ENCODE measurements around the gene PLEKHG3. TPM values are rescaled to one million over a fixed set of nuclear protein-coding genes. Genes with fewer than 3 reads are reported as not detected.

Gene PLEKHG3
- total RNA-seq, 3 donors from 2014 or later, result 1.1 to 6.7 (median 3.7) TPM

DNA sequence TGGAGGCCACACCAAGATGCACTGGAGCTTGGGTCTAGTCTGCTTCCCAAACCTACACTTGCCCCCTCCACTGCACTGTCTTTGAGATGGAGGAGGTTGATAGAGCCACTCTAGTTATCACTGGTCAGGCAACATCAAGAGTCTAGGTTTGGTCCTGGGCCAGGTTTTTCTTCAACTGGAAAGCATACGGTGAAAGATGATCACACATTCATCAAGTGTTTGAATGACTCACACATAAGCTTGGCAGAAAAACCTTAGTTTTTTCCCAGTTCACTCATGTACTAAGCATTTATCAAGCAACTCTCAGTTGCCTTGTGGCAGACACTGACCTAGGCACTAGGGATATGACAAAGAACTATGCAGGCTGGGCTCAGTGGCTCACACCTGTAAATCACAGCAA is 84.5 kb downstream of the PLEKHG3 start:
- H3K4me1 Mint-ChIP-seq (ENCODE audit: low read depth), result no peaks in the 10 kb centered on the region
- no peak for DNase-seq
- no peaks in the 10 kb centered on the region for H3K27me3 Mint-ChIP-seq (ENCODE audit: low read depth)
- H3K9me3 Mint-ChIP-seq, result no peaks in the 10 kb centered on the region
- H3K4me3 Mint-ChIP-seq, result no peak overlapping the region
- no peaks in the 10 kb centered on the region for H3K36me3 Mint-ChIP-seq (ENCODE audit: insufficient read depth)
- no peak for ATAC-seq

DNA sequence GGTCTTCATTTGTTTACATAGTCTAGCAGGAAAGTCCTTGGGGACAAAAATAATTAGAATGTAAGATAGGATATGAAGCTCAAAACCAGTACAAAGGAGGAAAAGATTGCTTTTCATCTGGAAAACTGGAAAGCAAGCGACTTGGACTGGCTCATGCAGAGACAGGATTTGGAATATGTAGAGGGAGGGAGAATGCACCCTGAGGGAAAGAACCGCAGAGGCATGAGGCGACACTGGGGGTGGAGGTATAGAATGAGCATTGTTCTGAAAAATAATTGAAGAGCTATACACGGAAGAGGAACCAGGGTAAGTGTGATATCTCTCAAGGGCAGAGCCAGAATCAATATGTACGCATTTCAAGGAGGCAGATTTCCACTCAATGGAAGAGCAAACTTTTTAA is 85.5 kb downstream of the PLEKHG3 start:
- H3K4me1 Mint-ChIP-seq (ENCODE audit: low read depth), result no peaks in the 10 kb centered on the region
- H3K9me3 Mint-ChIP-seq, result no peaks in the 10 kb centered on the region
- H3K4me3 Mint-ChIP-seq, result no peak overlapping the region
- no peaks in the 10 kb centered on the region for H3K36me3 Mint-ChIP-seq (ENCODE audit: insufficient read depth)
- ATAC-seq (no peak), DNase-seq (no peak)
- peaks cover 1% of the 10 kb centered on the region for H3K27me3 Mint-ChIP-seq (ENCODE audit: low read depth)

DNA sequence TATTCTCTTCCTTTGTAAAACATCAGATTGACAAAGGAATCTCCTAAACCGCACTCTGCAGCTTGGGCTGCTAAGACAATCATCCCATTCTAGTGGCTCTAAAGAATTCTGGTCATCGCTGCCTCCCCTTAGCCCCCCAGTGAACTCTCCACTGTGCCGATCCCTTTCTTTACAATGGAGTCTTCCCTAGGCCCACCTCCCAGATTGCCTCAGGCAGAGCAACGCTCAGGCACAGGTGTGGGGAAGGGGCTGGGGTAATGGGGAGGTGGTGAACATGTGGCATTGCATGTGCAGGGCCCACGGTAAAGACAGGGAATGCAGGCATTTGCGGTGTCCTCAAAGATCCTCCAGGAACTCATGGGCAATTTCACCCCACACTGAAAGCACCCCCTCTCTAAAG is 86.3 kb downstream of the PLEKHG3 start:
- Mint-ChIP-seq H3K4me1 (ENCODE audit: low read depth) (no peaks in the 10 kb centered on the region), H3K9me3 (no peaks in the 10 kb centered on the region), H3K27me3 (ENCODE audit: low read depth) (peaks cover 2% of the 10 kb centered on the region), H3K4me3 (no peak overlapping the region), H3K36me3 (ENCODE audit: insufficient read depth) (no peaks in the 10 kb centered on the region)
- DNase-seq (no peak), ATAC-seq (no peak)

DNA sequence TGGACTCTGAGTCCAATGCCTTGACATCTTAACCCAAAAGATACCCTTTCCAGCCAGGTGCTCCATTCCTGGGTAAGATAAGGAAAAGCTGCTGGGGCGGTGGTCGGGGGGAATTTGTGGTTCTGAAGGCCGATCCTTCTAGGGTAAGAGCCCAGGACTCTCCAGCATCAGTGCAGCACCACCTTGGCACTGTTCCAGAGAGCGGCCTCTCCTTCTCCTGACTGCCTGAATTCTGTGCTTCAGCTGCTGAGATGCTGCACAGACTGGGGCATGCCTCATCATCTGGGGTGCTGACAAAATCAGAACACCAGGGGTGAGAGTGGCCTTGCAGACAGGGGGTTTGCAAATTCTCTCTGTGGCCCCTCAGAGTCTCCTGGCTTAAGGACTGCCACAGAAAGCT is 88.0 kb downstream of the PLEKHG3 start:
- Mint-ChIP-seq H3K36me3 (ENCODE audit: insufficient read depth) (no peaks in the 10 kb centered on the region), H3K9me3 (no peaks in the 10 kb centered on the region), H3K27me3 (ENCODE audit: low read depth) (peaks cover 3% of the 10 kb centered on the region), H3K4me1 (ENCODE audit: low read depth) (no peaks in the 10 kb centered on the region), H3K4me3 (no peak overlapping the region)
- no peak for ATAC-seq
- DNase-seq, result no peak

DNA sequence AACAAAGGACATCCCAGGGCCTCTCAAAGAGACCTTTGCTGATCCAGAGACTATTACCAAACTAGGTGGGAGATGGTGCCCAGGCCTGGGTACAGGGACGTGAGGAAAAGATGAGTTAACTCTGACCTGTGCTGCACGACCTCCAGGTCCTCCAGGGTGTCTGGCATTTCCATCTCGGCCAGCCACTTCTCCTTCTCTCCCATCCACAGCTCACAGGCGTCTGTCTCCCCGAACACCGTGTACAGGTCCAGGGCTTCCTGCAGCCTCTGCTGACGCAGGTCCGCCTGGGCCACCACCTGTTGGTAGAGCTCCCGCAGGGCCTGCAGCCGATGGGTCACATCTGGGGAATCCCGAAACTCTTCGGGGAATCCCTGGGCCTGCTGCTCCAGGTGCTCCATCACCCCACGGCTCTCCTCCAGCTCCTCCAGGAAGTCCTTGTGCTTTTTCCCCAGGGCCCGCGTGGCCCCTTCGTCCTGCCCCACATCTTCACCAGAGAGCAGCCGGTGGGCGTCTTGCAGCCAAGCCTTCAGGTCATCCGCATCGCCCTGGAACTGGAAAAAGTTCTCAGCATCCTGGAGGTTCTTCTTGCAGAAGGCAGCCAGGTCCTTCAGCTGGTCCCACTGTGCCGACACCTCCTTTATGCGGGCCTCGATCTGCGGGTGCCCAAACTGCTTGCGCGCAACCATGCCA is 88.8 kb downstream of the PLEKHG3 start:
- Mint-ChIP-seq H3K4me1 (ENCODE audit: low read depth) (no peaks in the 10 kb centered on the region), H3K4me3 (no peak overlapping the region), H3K36me3 (ENCODE audit: insufficient read depth) (no peaks in the 10 kb centered on the region), H3K27me3 (ENCODE audit: low read depth) (peaks cover 7% of the 10 kb centered on the region), H3K9me3 (no peaks in the 10 kb centered on the region)
- DNase-seq (no peak), ATAC-seq (no peak)

DNA sequence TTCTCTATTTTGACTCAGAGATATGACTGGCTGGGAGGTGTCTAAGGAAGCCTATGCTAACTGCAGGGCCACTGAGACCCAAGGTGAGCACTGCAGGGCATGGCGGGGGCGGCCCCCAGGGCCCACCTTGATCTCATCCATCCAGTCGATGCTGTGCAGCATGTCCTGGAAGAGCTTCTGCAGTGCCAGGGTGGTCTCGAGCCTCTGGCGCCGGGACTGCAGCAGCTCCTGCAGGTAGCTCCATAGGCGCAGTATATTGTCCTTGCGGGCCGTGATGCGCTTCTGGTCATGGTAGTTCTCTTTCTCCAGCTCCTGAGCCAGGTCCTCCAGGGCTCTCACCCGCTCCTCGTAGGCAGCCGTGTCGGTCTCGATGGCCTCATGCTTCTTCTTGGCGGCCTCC is 91.0 kb downstream of the PLEKHG3 start:
- Mint-ChIP-seq H3K4me1 (ENCODE audit: low read depth) (no peaks in the 10 kb centered on the region), H3K9me3 (no peaks in the 10 kb centered on the region), H3K4me3 (no peak overlapping the region), H3K27me3 (ENCODE audit: low read depth) (peaks cover 7% of the 10 kb centered on the region), H3K36me3 (ENCODE audit: insufficient read depth) (no peaks in the 10 kb centered on the region)
- no peak for ATAC-seq
- no peak for DNase-seq

DNA sequence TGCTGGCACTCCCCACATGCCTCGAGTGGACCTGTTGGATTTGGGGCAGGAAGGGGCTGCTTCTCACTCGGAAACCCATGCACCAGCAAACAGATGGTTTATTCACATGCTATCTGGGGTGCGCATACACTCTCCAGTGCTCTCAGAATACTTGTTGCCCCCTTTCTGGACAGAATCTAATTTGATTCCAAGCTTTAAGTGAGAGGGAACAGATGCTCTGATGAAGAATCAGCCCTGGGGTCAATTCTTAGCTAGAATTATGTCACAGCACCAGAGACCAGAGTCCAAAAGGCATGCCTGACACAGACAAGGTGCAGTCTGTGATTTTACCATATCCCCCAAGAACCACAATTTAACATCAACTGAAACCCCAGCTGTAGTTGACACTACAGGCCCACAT is 91.7 kb downstream of the PLEKHG3 start:
- H3K4me1 Mint-ChIP-seq (ENCODE audit: low read depth), result no peaks in the 10 kb centered on the region
- H3K36me3 Mint-ChIP-seq (ENCODE audit: insufficient read depth), result no peaks in the 10 kb centered on the region
- ATAC-seq (no peak), DNase-seq (no peak)
- no peaks in the 10 kb centered on the region for H3K9me3 Mint-ChIP-seq
- H3K4me3 Mint-ChIP-seq, result no peak overlapping the region
- peaks cover 7% of the 10 kb centered on the region for H3K27me3 Mint-ChIP-seq (ENCODE audit: low read depth)

DNA sequence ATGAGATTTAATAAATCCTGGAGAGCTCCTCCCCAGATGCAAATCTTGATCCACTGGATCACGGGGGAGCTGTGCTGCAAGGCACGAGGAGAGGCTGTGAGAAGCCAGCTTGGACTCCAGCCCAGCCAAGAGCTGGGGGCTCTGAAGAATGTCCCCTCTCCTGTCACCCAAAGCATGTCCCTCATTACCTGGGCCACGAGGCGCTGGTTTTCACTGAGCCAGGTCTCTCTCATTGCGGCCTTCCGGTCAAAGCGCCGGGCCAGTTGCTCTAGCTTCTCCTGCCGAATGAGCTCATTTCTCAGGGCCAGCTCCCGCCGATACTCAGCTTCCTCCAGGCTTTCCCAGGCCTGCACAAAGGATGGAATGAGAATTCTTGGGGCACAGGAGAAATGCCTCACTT is 92.1 kb downstream of the PLEKHG3 start:
- H3K9me3 Mint-ChIP-seq, result no peaks in the 10 kb centered on the region
- DNase-seq, result no peak
- no peak for ATAC-seq
- H3K36me3 Mint-ChIP-seq (ENCODE audit: insufficient read depth), result no peaks in the 10 kb centered on the region
- no peaks in the 10 kb centered on the region for H3K4me1 Mint-ChIP-seq (ENCODE audit: low read depth)
- no peak overlapping the region for H3K4me3 Mint-ChIP-seq
- H3K27me3 Mint-ChIP-seq (ENCODE audit: low read depth), result peaks cover 7% of the 10 kb centered on the region

DNA sequence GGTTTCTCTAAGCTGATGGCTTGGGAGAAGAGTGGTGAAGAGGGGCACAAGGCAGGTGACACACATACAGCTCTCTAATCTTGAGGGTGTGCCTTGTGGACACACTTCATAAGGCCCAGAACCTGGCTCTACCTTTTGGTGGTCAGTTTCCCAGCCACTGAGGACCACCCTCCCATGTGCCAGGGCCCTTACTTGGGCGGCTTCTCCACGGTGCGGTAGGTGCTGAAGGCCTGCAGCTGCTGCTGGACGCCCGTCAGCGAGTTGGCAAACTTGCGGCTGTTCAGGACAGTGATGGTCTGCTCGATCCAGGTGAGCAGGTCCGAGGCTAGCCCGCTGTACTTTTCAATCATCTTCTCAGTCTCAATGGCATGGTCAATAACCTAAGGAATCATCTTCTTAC is 95.3 kb downstream of the PLEKHG3 start:
- Mint-ChIP-seq H3K4me3 (no peak overlapping the region), H3K27me3 (ENCODE audit: low read depth) (peaks cover 6% of the 10 kb centered on the region), H3K36me3 (ENCODE audit: insufficient read depth) (no peaks in the 10 kb centered on the region), H3K9me3 (no peaks in the 10 kb centered on the region), H3K4me1 (ENCODE audit: low read depth) (no peaks in the 10 kb centered on the region)
- ATAC-seq (no peak), DNase-seq (no peak)

Other genes starting within 250 kb of the PLEKHG3 start
- gene AKAP5, start 238.9 kb upstream of the PLEKHG3 start, total RNA-seq, result under 1 TPM; 0.65 to 0.83 (median 0.69) TPM
- 10 to 100 TPM; 12.8 to 13.5 (median 13.1) TPM for gene ZBTB25, start 200.6 kb upstream of the PLEKHG3 start, total RNA-seq
- gene ZBTB1, start 199.7 kb upstream of the PLEKHG3 start, total RNA-seq, result 10 to 100 TPM; 24.0 to 28.5 (median 27.1) TPM
- gene HSPA2, start 163.7 kb upstream of the PLEKHG3 start, total RNA-seq, result 1 to 10 TPM; 1.4 to 1.8 (median 1.4) TPM
- gene PPP1R36, start 154.5 kb upstream of the PLEKHG3 start, total RNA-seq, result not detected
- under 1 TPM; 0.08 to 0.20 (median 0.08) TPM for gene SPTB, start 175.5 kb downstream of the PLEKHG3 start, total RNA-seq
- gene CHURC1, start 210.0 kb downstream of the PLEKHG3 start, total RNA-seq, result 10 to 100 TPM; 48.3 to 55.8 (median 49.3) TPM
- gene GPX2, start 238.3 kb downstream of the PLEKHG3 start, total RNA-seq, result under 1 TPM in 1 of 3 donors, not detected in 2; 0.22 TPM